IMR-90 (cell line): Measurements from ENCODE around the gene RELL2.
A peak's percentile ranks its signal among the peaks of the same experiment; 100 is the strongest.

Experiments used
- CEBPB ChIP-seq: IDR thresholded peaks from 2 replicates; pipeline ENCODE4 v1.6.1; 2012; ENCODE audit warnings: low read depth, low read length, improper control_type of control experiment
- CHD1 ChIP-seq: IDR thresholded peaks from 2 replicates; pipeline ENCODE4 v1.6.1; 2012; ENCODE audit warnings: low read depth, low read length, improper control_type of control experiment
- CTCF ChIP-seq: conservative IDR thresholded peaks from 2 replicates; pipeline ENCODE4 v1.5.1; 2012; ENCODE audit warnings: mild to moderate bottlenecking, low read depth, low read length, improper control_type of control experiment
- MAFK ChIP-seq: IDR thresholded peaks from 2 replicates; pipeline ENCODE4 v1.6.1; 2012; ENCODE audit warnings: low read depth, low read length, improper control_type of control experiment
- MXI1 ChIP-seq: IDR thresholded peaks from 2 replicates; pipeline ENCODE4 v1.6.1; 2012; ENCODE audit warnings: low read depth, mild to moderate bottlenecking, low read length, moderate library complexity, borderline replicate concordance
- POLR2A ChIP-seq: IDR thresholded peaks from 2 replicates; pipeline ENCODE4 v1.6.1; 2012; ENCODE audit warnings: mild to moderate bottlenecking, low read depth, low read length
- SMC3 ChIP-seq: fragments of 150-350 bp; IDR thresholded peaks from 2 replicates; pipeline ENCODE4 v1.6.1; 2016; ENCODE audit warnings: low read depth, mild to moderate bottlenecking, antibody characterized with exemption, low read length, moderate library complexity
- USF2 ChIP-seq: fragments of 150-350 bp; IDR thresholded peaks from 2 replicates; pipeline ENCODE4 v1.6.1; 2017; ENCODE audit warnings: mild to moderate bottlenecking, antibody characterized with exemption, low read length, low read depth

- TF ChIP-seq MXI1 = no peak
- TF ChIP-seq CTCF = no peak
- TF ChIP-seq CEBPB = peak; percentile 8; the same call in 1 of the 2 replicates
- no peak for TF ChIP-seq SMC3
- TF ChIP-seq CHD1 = no peak
- no peak for TF ChIP-seq POLR2A
- no peak for TF ChIP-seq USF2
- no peak for TF ChIP-seq MAFK
Measured at GRCh38 chr5:141628175-141628788, 8.5 kb upstream of the RELL2 start.
